PC-3 (cell line): ENCODE measurements around the gene PNMA1. TPM values are rescaled to one million over a fixed set of nuclear protein-coding genes. Genes with fewer than 3 reads are reported as not detected.

ENCODE experiments used
- ATAC-seq: fragments of 200-7000 bp; cut with Tn5 transposase; 2 replicates; pipeline ENCODE4 v1.9.1; 2020; ENCODE audit warnings: mild to moderate bottlenecking, moderate library complexity
- BruUV-seq: library from RNA; stranded (reverse); fragments of 400-500 nt; replicated peaks from 2 replicates; lab custom pipeline; 2021; lab: Mats Ljungman, UMichigan
- CTCF ChIA-PET: fragments of 300-600 bp; sonication (Branson Sonifier 250); formaldehyde crosslinking; loops from one replicate; lab custom pipeline; 2022; ENCODE audit warnings: antibody characterized with exemption; lab: Charles Lee
- POLR2A ChIA-PET: fragments of 300-600 bp; sonication (Branson Sonifier 250); formaldehyde crosslinking; loops from one replicate; lab custom pipeline; 2022; ENCODE audit warnings: antibody characterized with exemption; ENCODE audit not compliant: unreplicated experiment; lab: Charles Lee
- DNase-seq: peaks from one replicate; pipeline ENCODE4 v3.0.0-alpha.2; 2015
- H2AFZ ChIP-seq: fragments of 300-600 bp; sonication (generic); 2 replicates; pipeline ENCODE4 v1.6.0; 2016; ENCODE audit warnings: antibody characterized with exemption, low read length
- H3F3A ChIP-seq: fragments of 300-600 bp; sonication (generic); one replicate; pipeline ENCODE4 v1.6.0; 2017; ENCODE audit warnings: antibody characterized with exemption, low read length, control low read depth, mild to moderate bottlenecking; ENCODE audit not compliant: unreplicated experiment
- H3K27ac ChIP-seq: fragments of 300-600 bp; sonication (generic); 2 replicates; pipeline ENCODE4 v1.5.1; 2016; ENCODE audit warnings: mild to moderate bottlenecking, low read length
- H3K27me3 ChIP-seq: fragments of 300-600 bp; sonication (generic); 2 replicates; pipeline ENCODE4 v1.6.1; 2016; ENCODE audit warnings: low read length, mixed read lengths
- H3K36me3 ChIP-seq: fragments of 300-600 bp; sonication (generic); 2 replicates; pipeline ENCODE4 v1.6.1; 2016; ENCODE audit warnings: low read depth, mixed run types, low read length, mixed read lengths
- H3K4me1 ChIP-seq: fragments of 300-600 bp; sonication (generic); 2 replicates; pipeline ENCODE4 v1.5.1; 2016; ENCODE audit warnings: low read length; ENCODE audit not compliant: insufficient read depth
- H3K4me2 ChIP-seq: fragments of 300-600 bp; sonication (generic); 2 replicates; pipeline ENCODE4 v1.6.0; 2016; ENCODE audit warnings: low read length
- H3K4me3 ChIP-seq: fragments of 300-600 bp; sonication (generic); 2 replicates; pipeline ENCODE4 v1.5.1; 2016; ENCODE audit warnings: mild to moderate bottlenecking, low read length, mixed read lengths
- H3K79me2 ChIP-seq: fragments of 300-600 bp; sonication (generic); 2 replicates; pipeline ENCODE4 v1.6.1; 2017; ENCODE audit warnings: low read length, mixed read lengths
- H3K9ac ChIP-seq: fragments of 300-600 bp; sonication (generic); 2 replicates; pipeline ENCODE4 v1.6.0; 2016; ENCODE audit warnings: mild to moderate bottlenecking, low read length
- H3K9me2 ChIP-seq: fragments of 300-600 bp; sonication (generic); replicated peaks from 2 replicates; pipeline ENCODE4 v1.6.1; 2016; ENCODE audit warnings: mixed run types, low read length, mixed read lengths
- H3K9me3 ChIP-seq: fragments of 300-600 bp; sonication (generic); 2 replicates; pipeline ENCODE4 v1.6.1; 2016; ENCODE audit warnings: low read length, mixed read lengths
- H4K20me1 ChIP-seq: fragments of 300-600 bp; sonication (generic); 2 replicates; pipeline ENCODE4 v1.6.1; 2016; ENCODE audit warnings: low read length, mixed read lengths
- CTCF ChIP-seq: fragments of 300-600 bp; sonication (generic); conservative IDR thresholded peaks from 2 replicates; pipeline ENCODE4 v1.5.1; 2017; ENCODE audit warnings: antibody characterized with exemption, low read depth, mild to moderate bottlenecking, low read length
- EZH2 ChIP-seq: fragments of 300-600 bp; sonication (generic); IDR thresholded peaks from one replicate; pipeline ENCODE4 v1.6.1; 2017; ENCODE audit warnings: antibody characterized with exemption, mild to moderate bottlenecking, low read length; ENCODE audit not compliant: unreplicated experiment
- EZH2phosphoT487 ChIP-seq: fragments of 300-600 bp; sonication (generic); IDR thresholded peaks from 2 replicates; pipeline ENCODE4 v1.6.1; 2018; ENCODE audit warnings: mild to moderate bottlenecking, antibody characterized with exemption, low read length, borderline replicate concordance
- intact Hi-C: fragments of 100-400 bp; cut with micrococcal nuclease; formaldehyde crosslinking; loops from 2 replicates; pipeline ENCODE4 v1.9.0; 2023
- microRNA-seq: library from miRNA; unstranded; fragments of <30 nt; microRNA quantifications from one replicate; pipeline ENCODE4 v1.1.0, GENCODE V29; 2020; ENCODE audit not compliant: unreplicated experiment
- total RNA-seq: library from RNA; depleted of rRNA; stranded (reverse); fragments of >200 nt; gene quantifications from 2 replicates; pipeline ENCODE4 v1.2.3, GENCODE V29; 2014; rRNA removed

PNMA1 gene
- total RNA-seq, 1 experiment from 2014 or later: 30.8 TPM

GRCh38 chr14:73661872-73662271 lies 52.3 kb downstream of the PNMA1 start:
- Histone ChIP-seq H3K79me2 (no peaks in the 10 kb centered on the region), H3K9me2 (no peaks in the 10 kb centered on the region), H3K4me2 (no peak overlapping the region), H4K20me1 (no peaks in the 10 kb centered on the region), H3K9ac (no peak overlapping the region), H3K4me1 (peaks cover 12% of the 10 kb centered on the region), H2AFZ (peak overlapping the region; percentile 13; the same call in 1 of the 2 replicates), H3K27ac (no peak overlapping the region), H3F3A (no peaks in the 10 kb centered on the region), H3K9me3 (no peaks in the 10 kb centered on the region), H3K36me3 (no peaks in the 10 kb centered on the region), H3K27me3 (no peaks in the 10 kb centered on the region), H3K4me3 (no peak overlapping the region)
- ChIA-PET CTCF (interaction anchor here (0.6 kb wide), 1 partner anchor 153 kb away, joined by 3 read pairs; no protein-coding TSS in a partner anchor), POLR2A (interaction anchor here (0.6 to 0.7 kb wide), 2 partner anchors 92 to 288 kb away, joined by 3 to 4 read pairs; partner anchors contain the start of gene FAM161B)
- BruUV-seq: no TSS peak
- DNase-seq: no peak
- peak; percentile 30 for ATAC-seq
- intact Hi-C loops: loop anchor here (1.0 to 10.0 kb wide), 3 partner anchors 34 to 193 kb away; partner anchors contain the start of genes PNMA1 and PTGR2
- TF ChIP-seq CTCF (no peak), EZH2 (no peak), EZH2phosphoT487 (no peak)

Small RNA genes within 50 kb of the gene (microRNA-seq; reads per million reads assigned to microRNA genes)
- not detected for gene MIR4505

Other genes with a start within 250 kb of the PNMA1 start
- 27.4 and 34.8 TPM in 2 replicates for gene RIOX1, start 223.5 kb downstream of the PNMA1 start, total RNA-seq
- gene ACOT1, start 177.2 kb downstream of the PNMA1 start, total RNA-seq: 1.1 and 1.4 TPM in 2 replicates
- 0.15 and 2.2 TPM in 2 replicates for gene HEATR4, start 155.4 kb downstream of the PNMA1 start, total RNA-seq
- 39.0 and 46.0 TPM in 2 replicates for gene ACOT2, start 145.2 kb downstream of the PNMA1 start, total RNA-seq
- 3.9 and 5.1 TPM in 2 replicates for gene ACOT4, start 122.5 kb downstream of the PNMA1 start, total RNA-seq
- gene ACOT6, start 101.9 kb downstream of the PNMA1 start, total RNA-seq: not detected in 2 replicates
- 2.6 and 13.9 TPM in 2 replicates for gene DNAL1, start 69.4 kb downstream of the PNMA1 start, total RNA-seq
- gene PTGR2, start 137.4 kb upstream of the PNMA1 start, total RNA-seq: 6.2 and 7.9 TPM in 2 replicates
- gene ZNF410, start 172.5 kb upstream of the PNMA1 start, total RNA-seq: 44.9 and 46.8 TPM in 2 replicates
- gene FAM161B, start 235.7 kb upstream of the PNMA1 start, total RNA-seq: 2.8 and 3.5 TPM in 2 replicates
- gene COQ6, start 235.9 kb upstream of the PNMA1 start, total RNA-seq: 33.2 and 40.3 TPM in 2 replicates